Daoy (cell line): ENCODE data around the gene DGKE. TPM values are rescaled to one million over a fixed set of nuclear protein-coding genes. Genes with fewer than 3 reads are reported as not detected.

ENCODE experiments used
- DNase-seq: peaks from one replicate; pipeline ENCODE4 v3.0.0-alpha.2; 2015; ENCODE audit warnings: low read depth
- total RNA-seq: library from RNA; depleted of rRNA; stranded (reverse); fragments of >200 nt; shearing (Covaris generic); gene quantifications from 2 replicates; pipeline ENCODE4 v1.2.3, GENCODE V29; 2014

Gene DGKE
- total RNA-seq, 1 experiment from 2014 or later = 0.17 TPM

GRCh38 chr17:56849131-56849530 lies 15.2 kb downstream of the DGKE start:
- no peak for DNase-seq

DNA sequence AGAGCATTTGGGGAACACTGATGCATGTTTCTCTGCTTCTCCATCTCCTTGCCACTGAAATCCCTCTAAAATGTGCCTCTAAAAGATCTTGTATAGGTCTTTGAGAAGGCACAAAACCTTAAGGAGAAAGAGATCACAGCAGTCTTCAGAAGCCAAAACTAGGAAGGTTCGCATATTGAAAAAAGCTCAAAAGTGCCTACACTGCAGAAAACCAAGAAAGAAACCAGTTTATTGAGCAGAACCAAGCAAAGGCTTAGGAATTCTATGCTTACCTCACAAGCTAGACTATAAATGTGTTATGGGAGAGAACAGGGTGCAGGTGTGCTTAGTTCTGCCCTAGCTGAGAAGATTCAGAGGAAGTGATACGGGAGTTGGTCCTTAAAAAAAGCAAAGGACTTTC lies 16.6 kb downstream of the DGKE start:
- DNase-seq = no peak

DNA sequence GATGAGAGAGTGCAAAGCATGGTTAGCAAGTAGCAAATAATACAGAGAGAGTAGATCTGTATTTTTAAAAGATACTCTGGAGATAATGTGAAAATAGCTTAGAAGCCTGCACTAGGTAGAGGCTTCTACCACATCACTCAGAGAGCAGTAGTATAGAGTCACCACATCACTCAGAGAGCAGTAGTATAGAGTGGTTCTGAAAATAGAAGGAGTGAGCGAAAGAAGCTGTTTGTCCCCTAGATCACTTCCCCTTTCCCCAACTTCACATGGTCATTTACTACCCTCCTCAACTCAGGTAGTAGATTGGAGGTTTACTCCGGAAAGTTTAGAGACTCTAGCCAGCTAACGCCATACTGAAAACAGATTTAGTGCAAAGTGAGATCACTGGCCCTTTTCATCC lies 17.1 kb downstream of the DGKE start:
- DNase-seq = no peak

GRCh38 chr17:56861899-56862298 lies 27.9 kb downstream of the DGKE start:
- DNase-seq = no peak

GRCh38 chr17:56863974-56864373 lies 30.0 kb downstream of the DGKE start:
- no peak for DNase-seq

DNA sequence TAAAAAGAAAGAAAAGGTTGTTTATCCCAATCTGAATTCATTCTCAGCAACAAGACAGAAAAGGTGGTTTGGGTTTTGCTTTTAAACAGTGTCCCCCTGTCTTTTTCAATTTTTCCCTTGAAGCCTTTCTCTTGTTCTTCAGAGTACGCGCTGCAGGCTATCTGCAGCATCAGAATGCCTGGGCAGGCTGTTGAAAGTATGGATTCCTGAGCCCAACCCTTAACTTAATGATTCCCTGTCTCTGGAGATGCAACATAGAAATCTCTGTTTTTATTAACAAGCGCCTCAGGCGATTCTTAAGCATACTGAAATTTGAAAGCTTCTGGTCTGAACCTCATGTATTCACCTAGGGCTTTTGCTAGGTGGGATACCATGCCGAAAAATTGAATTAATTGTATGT lies 32.1 kb downstream of the DGKE start:
- no peak for DNase-seq

DNA sequence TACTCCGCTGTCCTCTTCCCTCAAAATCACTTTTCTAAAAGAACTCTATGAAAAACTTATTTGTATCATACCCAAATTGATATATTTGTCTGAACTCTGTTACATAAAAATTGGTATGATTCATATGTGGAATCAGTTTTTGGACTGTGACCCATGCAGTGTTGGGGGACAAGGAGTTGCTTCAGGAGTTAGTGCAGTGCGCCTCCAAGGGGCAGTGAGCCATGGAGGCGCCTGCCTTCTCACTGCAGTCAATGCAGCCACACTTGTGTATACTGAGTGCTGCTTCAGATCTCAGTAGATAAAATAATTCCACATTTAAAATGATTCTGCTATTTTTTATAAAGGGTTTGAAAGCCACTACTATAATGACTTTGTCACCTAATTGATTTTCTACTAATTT lies 32.5 kb downstream of the DGKE start:
- no peak for DNase-seq

DNA sequence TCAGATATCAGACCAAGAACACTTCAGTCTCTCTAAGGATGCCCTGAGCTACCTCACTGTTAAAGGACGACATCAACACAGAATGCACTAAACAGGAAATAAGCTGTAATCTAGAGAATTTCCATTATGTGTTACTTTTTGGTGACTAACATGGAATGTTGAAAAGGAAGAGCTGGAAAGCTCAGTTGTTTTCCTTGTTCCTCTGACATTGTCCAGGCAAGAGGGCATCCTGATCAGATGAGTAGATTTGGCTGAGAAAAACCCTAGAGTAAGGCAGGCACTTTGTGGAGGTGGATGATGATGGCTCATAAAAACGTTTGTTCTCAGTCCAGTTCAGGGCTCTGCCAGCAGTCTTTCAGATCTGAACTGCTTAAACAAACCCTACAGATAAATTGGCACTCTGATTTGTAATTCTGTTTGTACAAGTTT lies 34.0 kb downstream of the DGKE start:
- no peak for DNase-seq

DNA sequence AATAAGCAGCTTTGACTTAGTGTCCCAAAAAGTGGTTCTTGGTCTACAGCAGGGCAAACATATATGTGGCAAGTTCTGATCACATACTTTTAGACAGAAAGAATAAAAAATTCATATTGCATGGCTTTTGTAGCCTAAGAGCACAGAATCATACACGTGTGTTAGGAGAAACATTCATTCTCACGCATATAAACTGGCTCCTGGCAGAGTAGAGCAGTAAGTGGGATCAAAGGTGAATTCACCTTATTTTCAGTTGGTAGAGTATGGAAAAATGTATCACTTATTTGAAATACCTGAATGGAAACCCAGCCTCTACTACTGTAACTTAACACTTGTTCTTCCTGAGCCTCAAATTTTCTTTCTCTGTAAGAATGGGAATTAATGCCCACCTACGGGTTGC lies 34.8 kb downstream of the DGKE start:
- no peak for DNase-seq

- no peak for DNase-seq
Measured at GRCh38 chr17:56870081-56870651, 36.2 kb downstream of the DGKE start.

- no peak for DNase-seq
Measured at GRCh38 chr17:56876766-56877179, 42.8 kb downstream of the DGKE start.

DNA sequence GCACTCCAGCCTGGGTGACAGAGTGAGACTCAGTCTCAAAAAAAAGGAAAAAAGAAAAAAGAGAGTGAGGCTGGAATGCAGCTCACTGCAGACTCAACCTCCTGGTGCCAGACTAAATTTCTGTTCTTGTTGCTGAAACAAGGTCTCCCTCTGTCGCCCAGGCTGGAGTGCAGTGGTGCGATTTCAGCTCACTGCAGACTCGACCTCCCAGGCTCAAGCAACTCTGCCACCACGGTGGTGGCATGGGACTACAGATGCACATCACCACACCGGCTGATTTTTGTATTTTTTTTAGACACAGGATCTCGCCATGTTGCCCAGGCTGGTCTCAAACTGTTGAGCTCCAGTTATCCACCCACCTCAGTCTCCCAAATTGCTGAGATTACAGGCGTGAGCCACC lies 45.3 kb downstream of the DGKE start:
- DNase-seq = no peak

GRCh38 chr17:56880133-56880532 lies 46.2 kb downstream of the DGKE start:
- DNase-seq = no peak

DNA sequence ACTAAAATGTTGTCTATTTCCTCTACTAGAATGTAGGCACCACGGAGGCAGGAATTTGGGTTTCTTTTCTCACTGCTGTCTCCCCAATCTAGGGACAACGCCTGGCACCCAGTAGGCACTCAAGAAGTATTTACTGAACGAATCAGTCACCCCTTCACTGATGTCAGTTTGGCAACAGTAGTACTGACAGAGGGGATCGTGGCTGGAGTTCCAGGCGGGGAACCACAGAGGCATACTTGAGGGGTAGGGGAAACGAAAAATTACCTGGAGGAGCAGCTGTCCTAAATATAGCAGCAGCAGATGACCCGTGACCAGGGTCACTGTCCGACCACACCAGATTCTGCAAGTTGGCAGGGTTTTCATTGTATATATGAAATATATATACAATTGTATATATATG lies 46.6 kb downstream of the DGKE start:
- no peak for DNase-seq

DNA sequence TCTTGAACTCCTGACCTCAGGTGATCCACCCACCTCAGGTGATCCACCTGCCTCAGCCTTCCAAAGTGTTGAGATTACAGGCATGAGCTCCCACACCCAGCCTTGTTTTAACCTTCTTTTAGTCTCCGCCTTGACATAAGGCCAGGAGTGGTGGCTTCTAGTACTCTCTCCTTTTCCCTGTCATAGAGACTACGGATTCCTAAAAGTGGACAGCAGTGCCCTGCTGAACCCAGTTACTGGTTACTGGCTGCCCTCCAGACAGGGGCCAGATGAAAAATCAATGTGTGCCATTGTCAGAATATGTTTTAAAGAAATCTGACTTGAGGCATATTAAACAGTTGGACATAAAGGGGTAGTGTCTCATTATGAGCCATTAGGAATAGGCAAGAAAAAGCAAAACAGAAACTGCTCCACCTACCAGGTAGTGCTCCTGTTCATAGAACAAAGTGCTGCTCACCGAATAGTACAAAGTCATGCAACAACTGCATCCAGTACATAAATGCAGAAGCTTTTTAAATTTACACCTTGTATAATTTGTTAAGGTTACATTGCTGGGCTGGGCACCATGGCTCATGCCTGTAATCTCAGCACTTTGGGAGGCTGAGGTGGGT lies 47.8 kb downstream of the DGKE start:
- DNase-seq = no peak

- no peak for DNase-seq
Measured at GRCh38 chr17:56883616-56884015, 49.7 kb downstream of the DGKE start.

DNA sequence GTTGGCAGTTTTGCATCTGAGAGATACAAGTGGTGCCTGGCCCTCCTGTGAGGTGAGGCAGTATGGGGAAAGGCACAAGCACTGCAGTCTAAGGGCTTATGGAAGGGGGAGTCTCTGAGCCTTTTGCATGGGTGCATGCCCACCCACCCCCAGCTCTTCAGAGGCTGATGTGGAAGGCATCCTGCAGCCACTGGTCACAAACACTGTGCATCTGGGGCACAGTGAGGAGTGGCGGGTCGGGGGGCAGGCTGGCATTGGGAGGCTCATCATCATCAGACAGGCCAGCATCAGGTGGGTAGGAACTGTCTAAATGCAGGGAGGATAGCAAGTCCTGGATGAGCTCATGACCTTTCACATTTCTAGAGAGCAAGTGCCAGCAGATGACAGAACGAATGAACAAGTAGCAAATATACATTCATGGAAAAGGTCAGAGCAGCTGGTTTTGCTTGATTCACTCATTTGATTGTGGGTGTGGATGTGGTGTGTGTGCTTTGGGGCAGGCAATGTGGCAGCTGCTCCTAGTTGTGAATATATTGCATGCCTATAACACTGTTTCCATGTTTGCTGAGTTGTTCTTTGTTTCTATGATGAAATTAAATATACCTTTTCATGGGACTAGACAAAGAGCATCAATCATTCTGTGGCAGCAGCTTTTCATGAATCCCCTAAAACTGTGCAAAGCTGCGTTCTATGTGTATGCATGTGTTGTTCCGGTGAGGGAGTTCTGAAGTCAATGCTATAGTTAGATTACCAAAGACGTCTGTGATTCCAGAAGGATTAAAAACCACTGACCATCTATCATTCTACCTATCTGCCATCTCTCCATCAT lies 50.7 kb downstream of the DGKE start:
- no peak for DNase-seq

GRCh38 chr17:56885312-56885657 lies 51.3 kb downstream of the DGKE start:
- no peak for DNase-seq

DNA sequence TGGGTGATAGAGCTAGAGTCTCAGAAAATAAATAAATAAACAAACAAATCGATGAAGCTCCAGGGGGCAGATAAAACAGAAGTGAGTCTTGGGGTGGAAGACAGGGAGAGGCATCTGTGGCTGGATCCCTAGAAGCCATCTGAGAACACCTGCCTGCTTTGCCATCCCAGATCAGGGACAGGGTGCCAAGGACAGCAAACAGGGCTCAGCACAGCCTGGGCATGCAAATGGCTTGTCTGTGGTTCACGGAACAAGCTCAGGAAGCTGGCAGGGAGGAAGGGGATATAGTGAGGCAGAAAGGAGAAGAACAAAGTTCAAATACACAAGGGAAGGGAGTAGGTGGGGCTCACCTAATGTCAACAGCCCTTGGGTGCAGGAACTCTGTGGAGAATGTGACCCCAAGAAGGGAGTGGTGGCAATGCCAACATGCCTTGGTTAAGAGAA lies 52.4 kb downstream of the DGKE start:
- DNase-seq = no peak

- no peak for DNase-seq
Measured at GRCh38 chr17:56887105-56887504, 53.2 kb downstream of the DGKE start.

DNA sequence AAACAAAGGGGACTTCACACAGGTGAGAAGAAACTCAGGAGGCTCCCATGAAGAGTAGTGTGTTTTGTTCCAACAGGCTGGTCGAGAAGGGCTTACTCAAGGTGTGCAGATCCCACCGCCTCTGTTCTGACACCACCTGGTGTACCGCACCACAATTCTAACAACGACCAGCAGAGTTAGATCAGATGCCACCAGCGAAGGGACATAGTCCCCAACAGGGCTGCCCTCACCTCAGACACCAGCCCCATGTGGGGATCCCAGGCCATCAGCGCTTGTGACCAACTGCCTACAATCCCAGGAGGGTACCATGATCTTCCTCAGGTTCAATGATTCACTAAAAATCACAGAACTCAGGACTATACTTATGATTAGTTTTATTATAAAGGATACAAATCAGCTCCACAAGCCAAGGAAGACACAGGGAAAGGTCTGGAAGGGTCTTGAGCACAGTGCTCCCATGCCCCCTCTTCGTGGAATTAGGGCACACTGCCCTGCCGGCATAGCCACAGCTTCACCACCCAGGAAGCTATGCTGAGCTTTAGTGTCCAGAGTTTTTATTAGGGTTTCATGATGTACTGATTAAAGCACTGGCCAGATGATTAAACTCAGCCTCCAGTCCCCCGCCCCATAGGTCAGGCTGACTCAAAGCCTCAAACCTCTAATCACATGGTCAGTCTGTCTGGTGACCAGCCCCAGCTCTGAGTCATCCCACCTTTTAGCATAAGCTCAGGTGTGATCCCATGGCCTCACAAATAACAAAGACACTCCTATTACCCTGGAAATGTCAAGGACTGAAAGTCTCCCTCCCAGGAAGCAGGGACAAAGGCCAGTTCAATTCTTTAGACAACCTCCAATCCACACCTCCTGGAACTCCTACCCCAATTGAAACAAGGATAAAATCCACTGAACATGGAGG lies 53.9 kb downstream of the DGKE start:
- DNase-seq = no peak

- DNase-seq = no peak
Measured at GRCh38 chr17:56890390-56890789, 56.4 kb downstream of the DGKE start.
